Neural cell (in vitro differentiated cells): Measurements from ENCODE around the gene CSMD2. TPM values are rescaled to one million over a fixed set of nuclear protein-coding genes. Genes with fewer than 3 reads are reported as not detected.

Source experiments
- H2AFZ ChIP-seq: fragments of 200-600, 300-800 bp; sonication (generic), shearing (Covaris generic); 2 replicates; pipeline ENCODE4 v1.6.0; 2014; ENCODE audit warnings: low read depth, mild to moderate bottlenecking, antibody characterized with exemption, low read length, moderate library complexity
- H3F3A ChIP-seq: fragments of 200-600 bp; shearing (Covaris generic); 2 replicates; pipeline ENCODE4 v1.6.1; 2016; ENCODE audit warnings: mild to moderate bottlenecking, moderate library complexity, mixed read lengths, antibody characterized with exemption, low read length; ENCODE audit not compliant: insufficient read depth, poor library complexity, severe bottlenecking
- H3K27ac ChIP-seq: fragments of 200-600, 300-800 bp; sonication (generic), shearing (Covaris generic); 2 replicates; pipeline ENCODE4 v1.5.1; 2014; ENCODE audit warnings: mild to moderate bottlenecking, low read length, moderate library complexity
- H3K27me3 ChIP-seq: fragments of 300-800, 200-600 bp; sonication (generic), shearing (Covaris generic); 2 replicates; pipeline ENCODE4 v1.6.0; 2014; ENCODE audit warnings: mild to moderate bottlenecking, low read depth, low read length, moderate library complexity; ENCODE audit not compliant: insufficient read depth
- H3K36me3 ChIP-seq: fragments of 300-800, 200-600 bp; sonication (generic), shearing (Covaris generic); 2 replicates; pipeline ENCODE4 v1.5.1; 2014; ENCODE audit warnings: mild to moderate bottlenecking, antibody characterized with exemption, low read length, moderate library complexity; ENCODE audit not compliant: insufficient read depth
- H3K4me2 ChIP-seq: fragments of 300-800, 200-600 bp; sonication (generic), shearing (Covaris generic); 2 replicates; pipeline ENCODE4 v1.6.0; 2014; ENCODE audit warnings: mild to moderate bottlenecking, low read length
- H3K4me3 ChIP-seq: fragments of 300-800, 200-600 bp; sonication (generic), shearing (Covaris generic); 2 replicates; pipeline ENCODE4 v1.5.1; 2014; ENCODE audit warnings: mild to moderate bottlenecking, low read length, moderate library complexity
- H3K79me2 ChIP-seq: fragments of 200-600 bp; shearing (Covaris generic); replicated peaks from 2 replicates; pipeline ENCODE4 v1.6.0; 2014; ENCODE audit warnings: mild to moderate bottlenecking, low read length, moderate library complexity; ENCODE audit not compliant: insufficient read depth
- H3K9ac ChIP-seq: fragments of 300-800, 200-600 bp; sonication (generic), shearing (Covaris generic); 2 replicates; pipeline ENCODE4 v1.6.1; 2016; ENCODE audit warnings: mild to moderate bottlenecking, low read length, mixed read lengths
- H3K9me2 ChIP-seq: fragments of 200-600 bp; shearing (Covaris generic); 2 replicates; pipeline ENCODE4 v1.6.1; 2016; ENCODE audit warnings: mild to moderate bottlenecking, low read length, mixed read lengths; ENCODE audit not compliant: insufficient read depth
- H3K9me3 ChIP-seq: fragments of 200-600, 300-800 bp; sonication (generic), shearing (Covaris generic); 2 replicates; pipeline ENCODE4 v1.6.1; 2016; ENCODE audit warnings: mild to moderate bottlenecking, mixed run types, low read length, moderate library complexity, mixed read lengths
- H4K20me1 ChIP-seq: fragments of 200-600 bp; shearing (Covaris generic); 2 replicates; pipeline ENCODE4 v1.6.1; 2016; ENCODE audit warnings: mild to moderate bottlenecking, mixed run types; ENCODE audit not compliant: insufficient read depth
- CTCF ChIP-seq: fragments of 450-650 bp; IDR thresholded peaks from 2 replicates; pipeline ENCODE4 v1.5.1; 2014; ENCODE audit warnings: antibody characterized with exemption, mild to moderate bottlenecking, moderate library complexity; ENCODE audit not compliant: poor library complexity, severe bottlenecking
- EP300 ChIP-seq: fragments of 450-650 bp; conservative IDR thresholded peaks from 2 replicates; pipeline ENCODE4 v1.6.1; 2014; ENCODE audit warnings: antibody characterized with exemption, mild to moderate bottlenecking, moderate library complexity; ENCODE audit not compliant: poor library complexity, severe bottlenecking
- EZH2 ChIP-seq: fragments of 200-600, 300-800 bp; shearing (Covaris generic), sonication (generic); IDR thresholded peaks from 2 replicates; pipeline ENCODE4 v1.6.1; 2014; ENCODE audit warnings: antibody characterized with exemption, low read length, borderline replicate concordance, mild to moderate bottlenecking; ENCODE audit not compliant: insufficient read depth, poor library complexity, severe bottlenecking
- MXI1 ChIP-seq: fragments of 450-650 bp; conservative IDR thresholded peaks from 2 replicates; pipeline ENCODE4 v1.6.1; 2014; ENCODE audit warnings: antibody characterized with exemption, mild to moderate bottlenecking; ENCODE audit not compliant: poor library complexity, severe bottlenecking
- POLR2AphosphoS5 ChIP-seq: IDR thresholded peaks from 2 replicates; pipeline ENCODE4 v1.6.1; 2012
- RAD21 ChIP-seq: fragments of 450-650 bp; conservative IDR thresholded peaks from 2 replicates; pipeline ENCODE4 v1.6.1; 2014; ENCODE audit warnings: antibody characterized with exemption, mild to moderate bottlenecking, moderate library complexity
- REST ChIP-seq: IDR thresholded peaks from 2 replicates; pipeline ENCODE4 v1.6.1; 2012; ENCODE audit warnings: borderline replicate concordance
- SMC3 ChIP-seq: fragments of 450-650 bp; conservative IDR thresholded peaks from 2 replicates; pipeline ENCODE4 v1.6.1; 2014; ENCODE audit warnings: antibody characterized with exemption, mild to moderate bottlenecking, moderate library complexity; ENCODE audit not compliant: poor library complexity
- TAF1 ChIP-seq: IDR thresholded peaks from 2 replicates; pipeline ENCODE4 v1.6.1; 2012; ENCODE audit warnings: low read depth
- polyA plus RNA-seq: library from polyadenylated mRNA; depleted of rRNA; stranded (reverse); fragments of >200 nt; gene quantifications from 2 replicates; pipeline ENCODE4 v1.2.3, GENCODE V29; 2014

Gene CSMD2
- polyA plus RNA-seq, 1 donor from 2014 or later, result 9.6 TPM

DNA sequence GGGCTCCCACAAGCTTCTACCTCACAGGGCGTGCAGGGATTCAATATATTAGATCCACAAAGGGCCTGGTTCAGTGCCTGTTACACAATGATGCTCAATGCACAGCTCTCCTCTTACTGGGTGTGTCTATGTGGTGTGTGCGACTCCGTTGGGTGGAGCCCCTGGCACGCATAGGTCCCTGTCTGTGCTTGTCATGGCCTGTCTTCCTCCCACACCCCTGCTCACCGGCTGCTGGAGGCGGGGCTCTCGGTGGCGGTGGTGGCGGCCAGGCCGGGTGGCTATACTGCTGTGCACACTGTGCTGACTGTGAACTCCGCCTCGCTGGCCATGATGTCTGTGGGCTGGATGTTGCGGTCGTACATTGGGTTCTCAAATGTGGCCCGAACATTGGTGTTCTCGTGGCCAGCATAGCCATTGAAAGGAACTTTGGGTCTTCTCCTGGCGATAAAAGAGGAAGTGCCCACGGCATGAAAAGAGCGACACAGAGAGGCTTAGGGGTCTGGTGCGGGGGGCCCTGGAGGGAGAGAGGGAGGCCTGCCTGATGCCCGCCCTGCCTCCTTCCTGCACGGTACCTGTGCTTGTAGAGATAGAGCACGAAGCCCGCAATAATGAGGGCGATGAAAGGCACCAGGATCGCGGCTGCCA lies 645.7 kb downstream of the CSMD2 start:
- Histone ChIP-seq H4K20me1 (no peaks in the 10 kb centered on the region), H3K9ac (no peak overlapping the region), H3K4me3 (no peak overlapping the region), H3K27me3 (no peaks in the 10 kb centered on the region), H3K4me2 (no peak overlapping the region), H3K36me3 (peaks cover 6% of the 10 kb centered on the region), H3K9me3 (no peaks in the 10 kb centered on the region), H3K9me2 (no peaks in the 10 kb centered on the region), H3K79me2 (no peaks in the 10 kb centered on the region), H3K27ac (no peak overlapping the region), H2AFZ (no peak overlapping the region), H3F3A (no peaks in the 10 kb centered on the region)
- TF ChIP-seq REST, result no peak
- TF ChIP-seq EP300, result no peak
- TF ChIP-seq POLR2AphosphoS5, result no peak
- no peak for TF ChIP-seq SMC3
- TF ChIP-seq MXI1, result no peak
- no peak for TF ChIP-seq CTCF
- TF ChIP-seq RAD21, result no peak
- no peak for TF ChIP-seq EZH2
- TF ChIP-seq TAF1, result no peak

- Histone ChIP-seq H3K9me2 (no peaks in the 10 kb centered on the region), H3F3A (no peaks in the 10 kb centered on the region), H3K27me3 (no peaks in the 10 kb centered on the region), H3K4me2 (no peak overlapping the region), H3K9ac (no peak overlapping the region), H3K36me3 (peaks cover 2% of the 10 kb centered on the region), H3K9me3 (no peaks in the 10 kb centered on the region), H3K27ac (no peak overlapping the region), H3K79me2 (no peaks in the 10 kb centered on the region), H4K20me1 (no peaks in the 10 kb centered on the region), H3K4me3 (no peak overlapping the region), H2AFZ (no peak overlapping the region)
- no peak for TF ChIP-seq POLR2AphosphoS5
- TF ChIP-seq TAF1, result no peak
- no peak for TF ChIP-seq SMC3
- TF ChIP-seq EP300, result no peak
- no peak for TF ChIP-seq RAD21
- no peak for TF ChIP-seq MXI1
- TF ChIP-seq EZH2, result no peak
- TF ChIP-seq REST, result no peak
- no peak for TF ChIP-seq CTCF
Observed at GRCh38 chr1:33517596-33518250, 647.3 kb downstream of the CSMD2 start.
